Endothelial cell of umbilical vein (primary cell): ENCODE data around the gene MTMR3. TPM values are rescaled to one million over a fixed set of nuclear protein-coding genes. Genes with fewer than 3 reads are reported as not detected.
A peak's percentile ranks its signal among the peaks of the same experiment; 100 is the strongest.

Experiments used
- BruUV-seq: library from RNA; stranded (reverse); fragments of 400-500 nt; replicated peaks from 2 replicates; lab custom pipeline; 2021; lab: Mats Ljungman, UMichigan
- CTCF ChIA-PET: fragments of 300-600, 350-600 bp; sonication (Branson Sonifier 250); formaldehyde crosslinking; loops from one replicate; lab custom pipeline; 2021; ENCODE audit warnings: antibody characterized with exemption, inconsistent platforms; lab: Charles Lee
- POLR2A ChIA-PET: fragments of 300-600, 350-600 bp; sonication (Branson Sonifier 250); formaldehyde crosslinking; loops from one replicate; lab custom pipeline; 2021; ENCODE audit warnings: antibody characterized with exemption, inconsistent platforms; lab: Charles Lee
- DNase-seq: peaks from one replicate; pipeline ENCODE4 v3.0.0-alpha.2; 2011; ENCODE audit warnings: low read depth, low spot score
- FAIRE-seq: peaks from 2 replicates; lab custom pipeline; 2011; peaks lifted over from hg19 to GRCh38; lab: Jason Lieb, UNC
- H2AFZ ChIP-seq: 2 replicates; pipeline ENCODE4 v1.6.0; 2012; ENCODE audit warnings: low read depth, low read length, control low read depth, inconsistent platforms
- H3K27ac ChIP-seq: 2 replicates; pipeline ENCODE4 v1.5.1; 2011; ENCODE audit warnings: low read depth, mild to moderate bottlenecking, control low read depth, low read length, moderate library complexity; ENCODE audit not compliant: insufficient read depth
- H3K27me3 ChIP-seq, 2 experiments: 2 replicates each; pipeline versions ENCODE4 v1.6.0 to v1.6.1; 2011; ENCODE audit warnings: low read length in 2 of 2, mixed read lengths in 1 of 2; ENCODE audit not compliant: control insufficient read depth in 2 of 2, insufficient read depth in 2 of 2
- H3K36me3 ChIP-seq, 2 experiments: 2 replicates in 1 of 2; 3 replicates in 1 of 2; pipeline ENCODE4 v1.5.1; 2011; ENCODE audit warnings: low read length in 2 of 2, mild to moderate bottlenecking in 1 of 2, moderate library complexity in 1 of 2; ENCODE audit not compliant: control insufficient read depth in 2 of 2, insufficient read depth in 2 of 2; ENCODE audit errors: extremely low read depth in 1 of 2
- H3K4me1 ChIP-seq: 3 replicates; pipeline ENCODE4 v1.5.1; 2011; ENCODE audit warnings: mild to moderate bottlenecking, low read length; ENCODE audit not compliant: control insufficient read depth, insufficient read depth; ENCODE audit errors: extremely low read depth
- H3K4me2 ChIP-seq: 2 replicates; pipeline ENCODE4 v1.6.1; 2011; ENCODE audit warnings: low read length, control low read depth, mixed read lengths; ENCODE audit not compliant: insufficient read depth
- H3K4me3 ChIP-seq, 3 experiments: fragments of 200-600 bp in 1 of 3; sonication (generic), shearing (Covaris generic) in 1 of 3; replicated peaks in 1 of 3; 2 replicates each; pipeline ENCODE4 v1.5.1; 2011 to 2016; ENCODE audit warnings: control low read depth in 3 of 3, low read length in 3 of 3, mild to moderate bottlenecking in 2 of 3, inconsistent platforms in 1 of 3, low read depth in 1 of 3, moderate library complexity in 1 of 3; ENCODE audit not compliant: insufficient read depth in 1 of 3
- H3K79me2 ChIP-seq: 2 replicates; pipeline ENCODE4 v1.6.0; 2012; ENCODE audit warnings: low read length, inconsistent platforms; ENCODE audit not compliant: control insufficient read depth, insufficient read depth
- H3K9ac ChIP-seq: replicated peaks from 2 replicates; pipeline ENCODE3; 2011; ENCODE audit warnings: low read length, control low read depth; ENCODE audit not compliant: insufficient read depth; ENCODE audit errors: extremely low read depth
- H3K9me1 ChIP-seq: replicated peaks from 3 replicates; pipeline ENCODE4 v1.6.0; 2011; ENCODE audit warnings: mild to moderate bottlenecking, low read length; ENCODE audit not compliant: control insufficient read depth, insufficient read depth; ENCODE audit errors: extremely low read depth
- H3K9me3 ChIP-seq: replicated peaks from 2 replicates; pipeline ENCODE4 v1.5.1; 2012; ENCODE audit warnings: low read length, inconsistent platforms; ENCODE audit not compliant: control insufficient read depth, insufficient read depth
- H4K20me1 ChIP-seq: replicated peaks from 2 replicates; pipeline ENCODE3; 2011; ENCODE audit warnings: mild to moderate bottlenecking, low read length; ENCODE audit not compliant: control insufficient read depth, insufficient read depth; ENCODE audit errors: extremely low read depth
- EZH2 ChIP-seq: IDR thresholded peaks from 2 replicates; pipeline ENCODE4 v1.6.1; 2012; ENCODE audit warnings: borderline replicate concordance, low read depth, mild to moderate bottlenecking, moderate library complexity, low read length, inconsistent platforms; ENCODE audit not compliant: severe bottlenecking
- FOS ChIP-seq: IDR thresholded peaks from 2 replicates; pipeline ENCODE4 v1.6.1; 2011; ENCODE audit warnings: mild to moderate bottlenecking, low read length, moderate library complexity, borderline replicate concordance; ENCODE audit not compliant: insufficient read depth
- GATA2 ChIP-seq: IDR thresholded peaks from 2 replicates; pipeline ENCODE4 v1.7.0; 2011; ENCODE audit warnings: low read depth, mild to moderate bottlenecking, moderate library complexity, mixed read lengths, low read length; ENCODE audit not compliant: insufficient read length, insufficient read depth
- JUN ChIP-seq: IDR thresholded peaks from 2 replicates; pipeline ENCODE4 v1.6.1; 2011; ENCODE audit warnings: borderline replicate concordance, low read depth; ENCODE audit not compliant: insufficient read length, insufficient read depth
- MYC ChIP-seq: IDR thresholded peaks from one replicate; pipeline ENCODE4 v1.6.1; 2011; ENCODE audit warnings: mild to moderate bottlenecking, low read depth, low read length
- POLR2A ChIP-seq: IDR thresholded peaks from 2 replicates; pipeline ENCODE4 v1.6.1; 2012; ENCODE audit warnings: low read depth, mild to moderate bottlenecking, control low read depth, low read length
- POLR2AphosphoS5 ChIP-seq: IDR thresholded peaks from 2 replicates; pipeline ENCODE4 v1.6.1; 2012; ENCODE audit warnings: low read depth, mild to moderate bottlenecking, control low read depth, low read length, moderate library complexity; ENCODE audit not compliant: insufficient read depth
- dilution Hi-C: fragments of 300-500 bp; cut with MboI; formaldehyde crosslinking; loops from one replicate; pipeline ENCODE4 v1.15.0; 2019; ENCODE audit warnings: low sequenced_read_pairs; ENCODE audit not compliant: extremely low pct_ligation_motif_present
- intact Hi-C: fragments of 100-400 bp; cut with micrococcal nuclease; formaldehyde crosslinking; loops from one replicate; pipeline ENCODE4 v1.10.0; 2022
- polyA plus RNA-seq, 4 experiments: library from polyadenylated mRNA; depleted of rRNA in 3 of 4; stranded (reverse) in 3 of 4; unstranded in 1 of 4; fragments of >200 nt; gene quantifications; 2 replicates each; pipeline versions ENCODE4 v1.2.1 to v1.2.3, GENCODE V29; 2011 to 2012; ENCODE audit warnings: missing spikeins in 1 of 4
- total RNA-seq: library from RNA; stranded (reverse); gene quantifications from 2 replicates; pipeline ENCODE4 v1.2.3, GENCODE V29; 2021
- TF ChIP-seq, protein P1 (sequence below), 2 donors: IDR thresholded peaks; 1 replicate in 1 of 2; 2 replicates in 1 of 2; pipeline ENCODE4 v1.5.1; 2011; ENCODE audit warnings: low read length in 2 of 2, mild to moderate bottlenecking in 2 of 2, moderate library complexity in 2 of 2, control low read depth in 1 of 2, inconsistent platforms in 1 of 2, low read depth in 1 of 2; ENCODE audit not compliant: insufficient read depth in 1 of 2; ENCODE audit errors: extremely low read depth in 1 of 2
- TF ChIP-seq, protein P2 (sequence below): IDR thresholded peaks from 2 replicates; pipeline ENCODE4 v1.6.1; 2011; ENCODE audit not compliant: insufficient read depth, insufficient read length

Gene MTMR3
- total and polyA plus RNA-seq, 2 donors (not counting 3 experiments of a cell fraction or from before 2014, with no cell fraction given) = 30.1 to 36.5 TPM

DNA sequence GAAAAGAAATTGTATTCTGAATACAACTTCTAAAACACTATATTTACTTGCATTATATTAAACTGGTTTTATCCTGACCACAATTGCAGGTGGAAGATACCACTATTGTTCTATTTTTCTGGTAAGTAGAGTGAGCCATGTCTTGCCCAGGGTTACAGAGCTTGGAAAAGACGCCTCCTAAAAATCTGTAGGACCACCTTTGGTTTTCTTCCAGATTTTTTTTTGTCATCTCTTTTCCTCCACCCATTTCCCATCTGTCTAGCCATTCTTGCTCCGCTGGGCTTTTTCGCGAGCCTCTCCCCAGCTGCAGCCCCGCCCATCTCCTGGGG, 294 bp upstream of the MTMR3 start:
- ChIA-PET POLR2A (interaction anchor here (1.4 kb wide), 1 partner anchor 25 kb away, joined by 6 read pairs; no protein-coding TSS in a partner anchor), CTCF (interaction anchor here (1.2 to 3.6 kb wide), 7 partner anchors 25 to 247 kb away, joined by 3 to 41 read pairs (median 5); no protein-coding TSS in a partner anchor)
- peaks cover 4% of the 10 kb centered on the region for H4K20me1 ChIP-seq
- no peak overlapping the region for H3K9ac ChIP-seq
- intact Hi-C loops (loop anchor here (1.0 to 10.0 kb wide), 4 partner anchors 44 to 202 kb away; partner anchors contain the start of genes ASCC2, HORMAD2, UQCR10 and ZMAT5), dilution Hi-C loops (no loop called here)
- H2AFZ ChIP-seq = no peak overlapping the region
- no peak overlapping the region for H3K27ac ChIP-seq
- no peaks in the 10 kb centered on the region for H3K9me1 ChIP-seq
- H3K4me2 ChIP-seq = peak overlapping the region; percentile 68
- H3K36me3 ChIP-seq = no peaks in the 10 kb centered on the region
- TF ChIP-seq GATA2 = no peak
- TF ChIP-seq POLR2AphosphoS5 = no peak
- TF ChIP-seq POLR2A = no peak
- TF ChIP-seq JUN = no peak
- TF ChIP-seq FOS = no peak
- TF ChIP-seq, protein P1, sequence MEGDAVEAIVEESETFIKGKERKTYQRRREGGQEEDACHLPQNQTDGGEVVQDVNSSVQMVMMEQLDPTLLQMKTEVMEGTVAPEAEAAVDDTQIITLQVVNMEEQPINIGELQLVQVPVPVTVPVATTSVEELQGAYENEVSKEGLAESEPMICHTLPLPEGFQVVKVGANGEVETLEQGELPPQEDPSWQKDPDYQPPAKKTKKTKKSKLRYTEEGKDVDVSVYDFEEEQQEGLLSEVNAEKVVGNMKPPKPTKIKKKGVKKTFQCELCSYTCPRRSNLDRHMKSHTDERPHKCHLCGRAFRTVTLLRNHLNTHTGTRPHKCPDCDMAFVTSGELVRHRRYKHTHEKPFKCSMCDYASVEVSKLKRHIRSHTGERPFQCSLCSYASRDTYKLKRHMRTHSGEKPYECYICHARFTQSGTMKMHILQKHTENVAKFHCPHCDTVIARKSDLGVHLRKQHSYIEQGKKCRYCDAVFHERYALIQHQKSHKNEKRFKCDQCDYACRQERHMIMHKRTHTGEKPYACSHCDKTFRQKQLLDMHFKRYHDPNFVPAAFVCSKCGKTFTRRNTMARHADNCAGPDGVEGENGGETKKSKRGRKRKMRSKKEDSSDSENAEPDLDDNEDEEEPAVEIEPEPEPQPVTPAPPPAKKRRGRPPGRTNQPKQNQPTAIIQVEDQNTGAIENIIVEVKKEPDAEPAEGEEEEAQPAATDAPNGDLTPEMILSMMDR (IDR thresholded peaks at IDR 0.05; ENCODE audit: extremely low read depth in 1 of 2, insufficient read depth in 1 of 2, low read depth in 1 of 2, low read length in 2 of 2) = no peak
- TF ChIP-seq MYC = no peak
- TF ChIP-seq EZH2 = no peak
- TF ChIP-seq, protein P2, sequence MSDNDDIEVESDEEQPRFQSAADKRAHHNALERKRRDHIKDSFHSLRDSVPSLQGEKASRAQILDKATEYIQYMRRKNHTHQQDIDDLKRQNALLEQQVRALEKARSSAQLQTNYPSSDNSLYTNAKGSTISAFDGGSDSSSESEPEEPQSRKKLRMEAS = no peak
- no peak for FAIRE-seq
- peaks cover 2 to 3% of the 10 kb centered on the region in 2 experiments for H3K27me3 ChIP-seq
- H3K9me3 ChIP-seq = no peaks in the 10 kb centered on the region
- DNase-seq = no peak
- H3K4me3 ChIP-seq = no peak overlapping the region
- H3K79me2 ChIP-seq = peaks cover 37% of the 10 kb centered on the region
- peaks cover 4% of the 10 kb centered on the region for H3K4me1 ChIP-seq
- no TSS peak for BruUV-seq
